SU-DHL-6 (cell line): Measurements from ENCODE around the gene TBC1D22A.

Experiments used
- H2AFZ ChIP-seq: fragments of 200-600 bp; sonication (generic); 2 replicates; pipeline ENCODE4 v1.6.1; 2014; ENCODE audit warnings: low read depth, mild to moderate bottlenecking, moderate library complexity, mixed read lengths, antibody characterized with exemption, low read length; ENCODE audit not compliant: severe bottlenecking
- H3F3A ChIP-seq: fragments of 200-600 bp; shearing (Covaris generic); 2 replicates; pipeline ENCODE4 v1.6.0; 2016; ENCODE audit warnings: antibody characterized with exemption, mild to moderate bottlenecking; ENCODE audit not compliant: insufficient read depth
- H3K27ac ChIP-seq: fragments of 200-600 bp; sonication (generic); 2 replicates; pipeline ENCODE4 v1.5.1; 2016; ENCODE audit warnings: low read depth, mild to moderate bottlenecking, low read length, moderate library complexity, mixed read lengths
- H3K27me3 ChIP-seq: fragments of 200-600 bp; sonication (generic), shearing (Covaris generic); 2 replicates; pipeline ENCODE4 v1.6.0; 2014; ENCODE audit warnings: mild to moderate bottlenecking, low read length
- H3K36me3 ChIP-seq: fragments of 200-600 bp; sonication (generic); 2 replicates; pipeline ENCODE4 v1.6.1; 2014; ENCODE audit warnings: mild to moderate bottlenecking, low read length, mixed read lengths
- H3K4me2 ChIP-seq: fragments of 300-600, 200-600 bp; shearing (Covaris generic), sonication (generic); 2 replicates; pipeline ENCODE4 v1.6.0; 2014; ENCODE audit warnings: low read length, low read depth, mild to moderate bottlenecking; ENCODE audit not compliant: poor library complexity, severe bottlenecking
- H3K4me3 ChIP-seq: fragments of 200-600 bp; sonication (generic); 2 replicates; pipeline ENCODE4 v1.5.1; 2014; ENCODE audit warnings: antibody characterized with exemption, low read length, mild to moderate bottlenecking, mixed read lengths; ENCODE audit not compliant: insufficient read depth, poor library complexity, severe bottlenecking
- H3K79me2 ChIP-seq: fragments of 200-600 bp; sonication (generic); 2 replicates; pipeline ENCODE4 v1.6.1; 2014; ENCODE audit warnings: mild to moderate bottlenecking, low read length, moderate library complexity; ENCODE audit not compliant: insufficient read depth
- H3K9ac ChIP-seq: fragments of 200-600 bp; sonication (generic); 2 replicates; pipeline ENCODE4 v1.7.0; 2014; ENCODE audit warnings: mild to moderate bottlenecking, low read length
- H3K9me2 ChIP-seq: fragments of 200-600 bp; sonication (generic); replicated peaks from 2 replicates; pipeline ENCODE4 v1.6.1; 2014; ENCODE audit warnings: low read length; ENCODE audit not compliant: insufficient read depth
- H3K9me3 ChIP-seq: fragments of 200-600 bp; sonication (generic); 2 replicates; pipeline ENCODE4 v1.6.1; 2014; ENCODE audit warnings: low read length, mixed read lengths; ENCODE audit not compliant: insufficient read depth
- H4K20me1 ChIP-seq: fragments of 200-600 bp; sonication (generic); 2 replicates; pipeline ENCODE4 v1.6.1; 2014; ENCODE audit warnings: low read depth, mild to moderate bottlenecking, antibody characterized with exemption, low read length, moderate library complexity, mixed read lengths
- CTCF ChIP-seq: fragments of 200-600 bp; sonication (generic); IDR thresholded peaks from one replicate; pipeline ENCODE4 v1.5.1; 2017; ENCODE audit warnings: antibody characterized with exemption, mild to moderate bottlenecking, low read length, moderate library complexity; ENCODE audit not compliant: insufficient read depth, poor library complexity, severe bottlenecking
- EZH2phosphoT487 ChIP-seq: fragments of 200-600 bp; sonication (generic), shearing (Covaris generic); conservative IDR thresholded peaks from 2 replicates; pipeline ENCODE4 v1.6.1; 2018; ENCODE audit warnings: mild to moderate bottlenecking, antibody characterized with exemption, low read length, moderate library complexity, mixed read lengths

Gene TBC1D22A

GRCh38 chr22:47206164-47206563, 443.7 kb downstream of the TBC1D22A start:
- no peaks in the 10 kb centered on the region for H3K9me2 ChIP-seq
- H3K4me3 ChIP-seq, result no peak overlapping the region
- TF ChIP-seq CTCF, result no peak
- no peak for TF ChIP-seq EZH2phosphoT487
- H2AFZ ChIP-seq, result no peak overlapping the region
- no peaks in the 10 kb centered on the region for H3F3A ChIP-seq
- no peaks in the 10 kb centered on the region for H3K27me3 ChIP-seq
- H3K27ac ChIP-seq, result no peak overlapping the region
- H3K4me2 ChIP-seq, result no peak overlapping the region
- no peak overlapping the region for H3K9ac ChIP-seq
- no peaks in the 10 kb centered on the region for H3K79me2 ChIP-seq
- H3K9me3 ChIP-seq, result no peaks in the 10 kb centered on the region
- H4K20me1 ChIP-seq, result no peaks in the 10 kb centered on the region
- H3K36me3 ChIP-seq, result no peaks in the 10 kb centered on the region

DNA sequence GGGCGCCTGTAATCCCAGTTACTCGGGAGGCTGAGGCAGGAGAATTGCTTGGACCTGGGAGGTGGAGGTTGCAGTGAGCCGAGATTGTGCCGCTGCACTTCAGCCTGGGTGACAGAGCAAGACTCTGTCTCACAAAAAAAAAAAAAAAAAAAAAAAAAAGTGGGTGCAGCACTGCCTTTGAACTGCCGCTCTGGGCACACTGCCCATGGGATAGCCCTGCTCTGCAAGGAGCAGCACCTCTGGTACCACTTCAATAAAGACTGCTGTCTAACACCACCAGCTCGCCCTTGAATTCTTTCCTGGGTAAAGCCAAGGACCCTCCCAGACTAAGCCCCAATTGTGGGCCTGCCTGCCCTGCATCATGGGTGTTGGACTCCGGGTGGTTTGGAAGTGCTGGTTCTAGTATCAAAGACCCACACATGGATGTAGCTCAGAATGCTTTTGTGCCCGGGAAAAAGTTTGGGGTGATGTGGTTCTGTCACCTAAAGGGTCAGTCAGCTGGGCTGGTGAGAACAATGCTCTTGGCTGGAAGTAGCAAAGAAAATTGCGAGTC, 444.3 kb downstream of the TBC1D22A start:
- Histone ChIP-seq H3K9ac (no peak overlapping the region), H3F3A (no peaks in the 10 kb centered on the region), H3K36me3 (no peaks in the 10 kb centered on the region), H3K27ac (no peak overlapping the region), H4K20me1 (no peaks in the 10 kb centered on the region), H3K4me2 (no peak overlapping the region), H3K27me3 (no peaks in the 10 kb centered on the region), H3K9me3 (no peaks in the 10 kb centered on the region), H3K4me3 (no peak overlapping the region), H3K79me2 (no peaks in the 10 kb centered on the region), H3K9me2 (no peaks in the 10 kb centered on the region), H2AFZ (no peak overlapping the region)
- no peak for TF ChIP-seq EZH2phosphoT487
- no peak for TF ChIP-seq CTCF

DNA sequence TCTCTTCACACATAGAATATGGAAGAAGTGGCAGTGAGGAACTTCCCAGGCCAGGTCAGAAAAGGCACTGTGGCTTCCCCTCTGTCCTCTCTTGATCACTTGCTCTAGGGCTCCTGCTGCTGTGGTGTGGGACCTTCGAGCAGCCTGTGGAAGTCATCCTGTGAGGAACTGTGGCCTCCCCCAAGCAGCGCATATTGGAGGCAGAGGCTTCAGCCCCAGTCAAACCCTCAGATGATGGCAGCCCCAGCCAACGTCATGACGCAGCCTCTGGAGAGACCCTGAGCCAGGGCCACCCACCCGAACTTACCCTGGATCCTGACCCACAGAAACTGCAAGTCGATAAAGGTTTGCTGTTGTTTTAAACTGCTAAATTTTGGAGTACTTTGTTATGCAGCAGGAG, 444.9 kb downstream of the TBC1D22A start:
- H3K9me3 ChIP-seq, result no peaks in the 10 kb centered on the region

More for the DNA sequence above, 444.9 kb downstream of the TBC1D22A start:
- H4K20me1 ChIP-seq, result no peaks in the 10 kb centered on the region
- no peak overlapping the region for H3K4me3 ChIP-seq
- no peak overlapping the region for H2AFZ ChIP-seq
- H3K4me2 ChIP-seq, result no peak overlapping the region
- no peaks in the 10 kb centered on the region for H3F3A ChIP-seq
- no peaks in the 10 kb centered on the region for H3K36me3 ChIP-seq
- TF ChIP-seq EZH2phosphoT487 (no peak), CTCF (no peak)
- H3K27me3 ChIP-seq, result no peaks in the 10 kb centered on the region
- no peaks in the 10 kb centered on the region for H3K9me2 ChIP-seq
- H3K27ac ChIP-seq, result no peak overlapping the region
- H3K9ac ChIP-seq, result no peak overlapping the region
- no peaks in the 10 kb centered on the region for H3K79me2 ChIP-seq
